GM04503 (cell line): ENCODE results near the gene VWC2.

Source experiments
- DNase-seq: peaks from one replicate; pipeline ENCODE4 v3.0.0-alpha.2; 2012; ENCODE audit warnings: low read depth

Gene VWC2

DNA sequence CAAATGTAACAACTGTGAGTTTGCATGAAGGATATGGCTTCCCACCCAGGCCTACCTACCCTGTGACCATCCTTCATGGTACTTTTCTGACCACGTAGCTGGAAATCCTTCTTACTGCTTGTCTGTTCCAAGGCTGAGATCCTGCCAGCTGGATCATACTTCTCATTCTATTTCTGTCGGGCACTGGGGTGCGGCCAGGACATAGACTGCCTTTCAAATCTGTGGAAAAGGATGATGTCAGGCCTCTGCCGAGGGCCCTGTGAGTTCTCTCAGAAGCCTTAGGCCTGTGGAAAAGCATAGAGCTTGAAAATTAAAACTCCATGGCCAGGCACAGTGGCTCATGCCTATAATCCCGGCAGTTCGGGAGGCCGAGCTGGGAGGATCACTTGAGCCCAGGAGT, 10.0 kb downstream of the VWC2 start:
- DNase-seq, result no peak

GRCh38 chr7:49787980-49788379, 14.5 kb downstream of the VWC2 start:
- no peak for DNase-seq

DNA sequence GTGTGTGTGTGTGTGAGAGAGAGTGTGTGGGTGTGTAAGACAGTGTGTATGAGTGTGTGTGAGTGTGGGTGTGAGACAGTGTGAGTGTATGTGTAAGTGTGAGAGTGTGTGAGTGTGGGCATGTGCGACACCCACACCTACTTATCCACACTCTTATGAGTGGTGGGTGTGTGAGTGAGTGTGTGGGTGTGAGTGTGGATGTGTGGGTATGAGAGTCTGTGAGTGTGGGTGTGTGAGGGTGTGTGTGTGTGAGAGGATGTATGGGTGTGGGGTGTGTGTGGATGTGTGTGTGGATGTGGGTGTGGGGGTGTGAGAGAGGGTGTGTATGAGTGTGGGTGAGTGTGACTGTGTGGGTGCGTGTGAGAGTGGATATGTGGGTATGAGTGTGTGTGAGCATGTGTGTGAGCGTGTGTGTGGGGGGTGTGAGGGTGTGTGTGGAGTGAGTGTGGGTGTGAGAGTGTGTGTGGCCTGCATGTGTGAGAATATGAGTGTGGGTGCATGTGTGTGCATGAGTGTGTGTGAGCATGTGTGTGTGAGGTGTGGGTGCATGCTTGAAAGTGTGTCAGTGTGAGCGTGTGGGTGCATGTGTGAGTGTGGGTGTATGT, 15.1 kb downstream of the VWC2 start:
- DNase-seq, result no peak

GRCh38 chr7:49789736-49790135, 16.3 kb downstream of the VWC2 start:
- DNase-seq, result no peak

DNA sequence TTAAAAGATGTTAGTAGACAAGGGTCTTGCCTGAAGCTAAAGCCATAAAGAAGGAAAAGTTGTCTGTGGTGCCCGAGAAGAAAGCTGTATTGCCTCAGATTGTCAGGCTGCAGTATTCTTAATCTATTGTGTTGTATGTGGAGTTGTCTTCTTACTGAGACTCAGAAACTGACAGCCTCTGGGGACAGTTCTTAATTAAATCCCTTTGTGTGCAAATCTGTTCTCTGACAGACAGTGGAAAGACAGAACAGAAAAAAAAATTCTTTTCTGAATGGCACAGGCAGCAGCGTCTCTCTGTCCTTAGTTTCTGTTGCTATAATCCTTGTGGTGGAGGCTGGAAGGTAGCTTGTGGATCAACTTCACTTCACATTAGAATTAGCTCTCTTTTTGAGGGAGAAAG, 16.8 kb downstream of the VWC2 start:
- DNase-seq, result no peak

GRCh38 chr7:49791088-49791741, 17.8 kb downstream of the VWC2 start:
- DNase-seq, result no peak

DNA sequence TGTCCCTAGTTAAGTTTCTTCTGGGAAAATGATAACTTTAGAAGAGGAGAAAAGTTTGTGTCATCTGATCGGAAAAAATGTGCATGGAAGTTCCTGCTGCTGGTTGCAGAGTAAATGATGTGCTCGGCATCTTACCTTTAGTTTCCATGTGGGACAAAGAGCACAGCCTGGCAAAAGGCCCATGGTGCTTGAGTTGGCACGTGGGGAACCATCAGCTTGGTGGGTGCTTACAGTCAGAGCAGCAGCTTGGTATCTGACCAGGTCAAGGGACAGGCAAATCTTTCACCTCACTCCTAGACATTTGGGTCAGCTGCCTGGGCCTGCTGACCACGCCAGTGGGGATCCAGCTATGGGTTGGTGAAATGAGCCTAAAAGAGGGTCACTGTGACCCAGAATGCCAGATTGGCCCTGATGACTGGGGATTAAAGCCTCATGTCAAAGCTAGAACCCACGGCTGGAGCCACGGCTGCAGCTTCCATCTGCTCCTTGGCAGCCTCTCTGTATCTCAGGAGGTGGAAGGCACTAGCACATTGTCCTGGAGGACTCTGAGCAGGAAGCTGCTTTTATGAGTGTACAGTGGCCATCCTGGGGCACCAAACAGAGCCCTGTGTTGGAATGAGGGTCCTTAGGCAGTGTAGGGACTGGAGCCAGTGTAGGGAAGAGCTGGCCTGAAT, 24.7 kb downstream of the VWC2 start:
- no peak for DNase-seq

DNA sequence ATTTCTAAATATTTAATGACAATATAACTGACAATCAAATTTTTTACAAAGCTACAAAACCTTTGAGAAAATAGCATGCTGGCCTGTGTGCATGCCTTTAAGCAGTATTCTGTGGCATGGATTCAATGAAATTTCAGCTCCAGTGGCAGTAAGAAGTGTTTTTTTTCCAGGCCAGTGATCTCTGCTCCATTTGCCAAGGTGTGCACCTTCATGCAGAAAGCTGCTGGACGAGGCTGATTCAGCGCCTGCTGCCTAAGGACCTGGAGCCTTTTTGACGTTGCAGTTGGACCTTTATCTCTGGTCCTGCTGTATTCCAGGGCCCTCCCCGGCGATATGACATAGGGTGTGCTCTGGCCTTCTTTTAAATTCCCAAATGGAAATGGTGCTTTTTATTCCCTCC, 26.6 kb downstream of the VWC2 start:
- DNase-seq, result no peak

DNA sequence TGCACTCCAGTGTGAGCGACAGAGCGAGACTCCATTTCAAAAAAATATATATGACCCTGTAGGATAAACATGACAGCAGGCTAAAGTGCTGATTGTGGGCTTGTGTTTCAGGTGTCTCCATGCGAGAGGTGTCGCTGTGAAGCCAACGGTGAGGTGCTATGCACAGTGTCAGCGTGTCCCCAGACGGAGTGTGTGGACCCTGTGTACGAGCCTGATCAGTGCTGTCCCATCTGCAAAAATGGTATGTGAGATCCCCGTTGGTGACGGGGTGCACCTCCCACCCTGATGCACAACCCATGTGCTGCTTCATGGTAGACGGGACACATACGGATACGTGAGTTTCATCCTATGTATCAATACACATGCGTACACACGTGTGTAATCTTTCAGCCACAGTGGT, 29.2 kb downstream of the VWC2 start:
- no peak for DNase-seq

DNA sequence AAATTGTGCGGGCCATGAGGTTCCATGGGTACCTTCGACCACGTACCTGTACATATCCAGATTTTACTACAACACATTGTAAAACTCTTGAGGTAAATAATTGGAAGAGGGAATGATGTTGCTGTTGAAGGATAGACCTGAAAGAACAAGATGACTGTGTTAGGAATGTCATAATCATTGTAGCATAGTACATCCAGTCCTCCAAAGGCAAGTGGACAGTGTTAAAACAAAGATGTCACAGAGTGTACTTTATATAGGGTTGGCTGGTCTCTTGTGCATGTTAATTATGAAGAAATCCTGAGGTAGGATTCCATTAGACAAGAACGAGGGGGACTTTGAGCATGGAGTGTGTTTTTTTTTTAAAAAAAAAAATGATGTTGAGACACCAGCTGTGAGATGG, 30.4 kb downstream of the VWC2 start:
- no peak for DNase-seq

GRCh38 chr7:49805371-49806007, 32.1 kb downstream of the VWC2 start:
- no peak for DNase-seq

DNA sequence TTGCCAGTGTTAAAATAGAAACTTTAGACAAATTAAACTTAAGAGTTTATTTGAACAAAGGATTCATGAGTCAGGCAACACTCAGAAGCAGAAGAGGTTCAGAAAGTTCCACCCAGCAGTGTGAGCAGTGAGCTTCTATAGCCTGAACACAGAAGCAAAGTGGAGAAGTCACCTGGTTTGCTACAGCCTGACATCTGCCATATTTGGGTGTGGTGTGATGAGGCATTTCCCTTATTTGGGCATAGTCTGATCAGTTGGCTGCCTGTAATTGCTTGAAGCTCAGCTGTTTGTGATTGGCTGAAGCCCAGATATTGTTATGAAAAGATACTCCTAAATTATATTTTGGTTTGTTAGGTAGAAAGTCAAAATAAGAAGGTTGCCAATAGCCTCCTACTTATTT, 39.1 kb downstream of the VWC2 start:
- no peak for DNase-seq

- no peak for DNase-seq
Observed at GRCh38 chr7:49817279-49817678, 43.8 kb downstream of the VWC2 start.

DNA sequence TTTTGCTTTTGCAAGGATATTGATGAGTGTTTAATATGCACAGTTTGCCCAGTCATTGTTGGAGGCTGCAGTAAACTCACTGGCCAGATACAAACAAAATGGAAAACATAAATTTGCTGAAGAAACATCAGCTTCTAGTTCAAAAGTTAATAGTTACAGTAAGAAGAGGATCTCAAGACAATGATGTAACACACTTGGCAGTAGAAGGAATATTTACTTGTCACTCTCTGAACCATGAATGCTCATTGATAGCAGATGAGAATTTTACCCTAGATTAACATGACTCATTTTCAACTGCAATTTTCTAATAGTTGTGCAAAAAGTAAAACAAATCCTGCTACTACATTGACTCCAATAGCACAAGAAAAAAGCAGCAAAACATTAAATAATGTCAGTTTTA, 47.7 kb downstream of the VWC2 start:
- DNase-seq, result no peak

GRCh38 chr7:49822856-49823255, 49.4 kb downstream of the VWC2 start:
- no peak for DNase-seq

DNA sequence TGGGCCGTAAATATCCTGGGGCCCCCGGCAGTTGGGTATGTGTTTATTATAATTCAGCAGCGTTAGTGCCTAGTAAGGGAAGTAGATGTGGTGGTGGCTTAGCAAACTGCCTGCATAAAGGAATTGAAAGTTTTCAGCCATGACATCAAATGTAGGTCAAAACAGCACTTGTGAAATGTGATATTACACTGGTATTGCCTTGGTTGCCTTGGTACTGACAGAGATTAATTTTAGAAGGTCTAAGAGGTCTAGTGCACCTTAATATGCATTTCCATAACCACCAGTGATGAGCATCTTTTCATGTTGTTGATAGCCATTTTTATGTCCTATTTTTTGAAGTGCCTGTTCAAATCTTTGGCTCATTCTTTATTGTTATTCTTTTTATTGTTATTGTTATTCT, 50.1 kb downstream of the VWC2 start:
- DNase-seq, result no peak

DNA sequence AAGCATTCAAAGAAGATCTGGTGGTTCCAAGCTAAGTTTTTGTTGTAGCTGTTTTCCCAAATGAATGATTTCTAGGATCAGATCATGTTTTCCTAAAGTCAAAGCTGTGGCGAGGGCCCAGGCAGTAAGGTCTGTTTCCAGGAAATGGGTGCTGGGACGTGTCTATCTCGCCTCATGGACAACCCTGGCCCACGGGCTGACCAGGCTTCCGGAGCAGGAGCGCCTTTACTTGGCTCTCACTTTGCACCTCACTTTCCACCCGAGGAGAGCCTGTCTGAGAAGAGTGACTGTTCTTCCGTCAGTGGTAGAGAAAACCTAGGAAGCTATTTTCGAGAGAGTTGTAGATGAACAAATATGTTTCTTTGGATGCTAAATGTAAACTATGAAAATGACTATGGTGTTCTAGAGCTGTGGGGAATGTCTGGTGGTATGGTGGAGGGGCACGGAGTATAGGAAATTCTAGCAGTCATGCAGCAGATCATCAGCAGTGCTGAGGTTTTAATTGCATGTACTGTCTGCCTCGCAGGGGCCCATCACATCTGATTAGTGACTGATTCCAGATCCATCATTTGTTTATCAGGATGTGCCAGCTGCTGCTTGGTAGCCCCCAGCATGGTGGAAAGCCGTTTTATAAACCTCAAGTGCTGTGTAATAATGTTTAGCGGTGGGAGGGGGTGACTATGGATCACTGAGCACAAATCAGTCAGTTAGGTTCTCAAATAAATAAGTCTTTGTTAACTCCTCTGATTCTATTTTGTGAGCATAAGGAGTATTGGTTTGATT, 66.6 kb downstream of the VWC2 start:
- no peak for DNase-seq

GRCh38 chr7:49840751-49841405, 67.4 kb downstream of the VWC2 start:
- DNase-seq, result no peak

DNA sequence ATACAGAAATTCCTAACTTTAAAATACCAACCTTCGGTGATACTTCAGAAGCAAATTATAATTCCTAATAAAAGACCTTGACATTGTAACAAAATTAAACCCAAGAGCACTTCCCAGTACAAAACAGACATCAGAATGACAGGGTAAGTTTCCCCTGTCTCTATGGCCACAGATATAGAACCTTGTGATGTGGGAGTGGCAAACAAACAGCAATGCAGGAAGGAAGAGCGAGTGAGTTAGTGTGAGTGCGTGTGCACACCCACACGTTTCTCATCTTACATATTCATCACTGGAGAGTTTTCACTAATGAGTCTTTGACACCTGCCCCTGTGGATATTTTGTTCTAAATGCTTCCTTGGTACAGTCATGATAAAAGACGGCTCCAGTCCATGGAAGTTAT, 72.2 kb downstream of the VWC2 start:
- DNase-seq, result no peak

- DNase-seq, result no peak
Observed at GRCh38 chr7:49848211-49848841, 74.9 kb downstream of the VWC2 start.

- no peak for DNase-seq
Observed at GRCh38 chr7:49850921-49851613, 77.6 kb downstream of the VWC2 start.
